Heart left ventricle (tissue), 16 donors: ENCODE data around the gene GJA4. TPM values are rescaled to one million over a fixed set of nuclear protein-coding genes. Genes with fewer than 3 reads are reported as not detected.

Experiments
- ATAC-seq, 4 donors: fragments of 200-7000 bp; cut with Tn5 transposase; one replicate each; pipeline ENCODE4 v1.9.1; 2020 to 2022; ENCODE audit warnings: moderate library complexity in 4 of 4, mild to moderate bottlenecking in 3 of 4, moderate number of reproducible peaks in 1 of 4
- DNase-seq, 5 donors: peaks; one replicate each; pipeline ENCODE4 v3.0.0-alpha.2; 2020
- H3K27ac ChIP-seq, 12 donors: fragments of 200-600 bp; sonication (generic) in 4 of 12; one replicate each; pipeline versions ENCODE4 v1.5.0 to v1.8.0; 2016 to 2022; ENCODE audit warnings: mild to moderate bottlenecking in 2 of 12
- H3K27me3 ChIP-seq, 9 donors: fragments of 200-600 bp; sonication (generic) in 2 of 9; one replicate each; pipeline versions ENCODE4 v1.5.1 to v1.8.0; 2016 to 2022; ENCODE audit warnings: mild to moderate bottlenecking in 3 of 9
- H3K36me3 ChIP-seq, 9 donors: fragments of 200-600 bp; sonication (generic) in 2 of 9; one replicate each; pipeline versions ENCODE4 v1.5.0 to v1.8.0; 2018 to 2022; ENCODE audit warnings: mild to moderate bottlenecking in 2 of 9
- H3K4me1 ChIP-seq, 12 donors: fragments of 200-600 bp; sonication (generic) in 4 of 12; one replicate each; pipeline versions ENCODE4 v1.5.0 to v1.8.0; 2016 to 2022; ENCODE audit warnings: mild to moderate bottlenecking in 3 of 12
- H3K4me3 ChIP-seq, 12 donors: fragments of 200-600 bp; sonication (generic) in 4 of 12; one replicate each; pipeline versions ENCODE4 v1.5.0 to v1.8.0; 2017 to 2022; ENCODE audit warnings: mild to moderate bottlenecking in 9 of 12, moderate library complexity in 4 of 12
- H3K9me3 ChIP-seq, 12 donors: fragments of 200-600 bp; sonication (generic) in 4 of 12; one replicate each; pipeline versions ENCODE4 v1.5.0 to v1.8.0; 2016 to 2022; ENCODE audit warnings: mild to moderate bottlenecking in 1 of 12
- CTCF ChIP-seq, 12 donors: fragments of 200-600 bp; sonication (generic) in 4 of 12; IDR thresholded peaks; one replicate each; pipeline versions ENCODE4 v1.5.0 to v1.8.0; 2018 to 2022; ENCODE audit warnings: antibody characterized with exemption in 12 of 12, mild to moderate bottlenecking in 5 of 12
- POLR2A ChIP-seq, 2 donors: fragments of 450-650 bp; IDR thresholded peaks; one replicate each; pipeline ENCODE4 v1.6.1; 2017; ENCODE audit warnings: antibody characterized with exemption in 2 of 2, mild to moderate bottlenecking in 2 of 2, moderate library complexity in 2 of 2
- WGBS, 4 donors: extraction: QIAGEN DNeasy Blood & Tissue Kit in 2 of 4; methylation state at CpG; one replicate each; pipeline versions ENCODE4 v1.1.5 to v1.1.7; 2013 to 2018; 5-methylcytosine and 5-hydroxymethylcytosine counted together
- intact Hi-C, 10 donors: fragments of 100-400 bp; cut with DNase I; formaldehyde crosslinking; loops; one replicate each; pipeline versions ENCODE4 v1.11.1 to v1.14.2; 2022
- polyA plus RNA-seq, 2 donors: library from polyadenylated mRNA; stranded (reverse); fragments of 200-250 nt; gene quantifications; one replicate each; pipeline ENCODE4 v1.2.3, GENCODE V29; 2013
- total RNA-seq, 9 donors: library from RNA; depleted of rRNA in 2 of 9; stranded (reverse); fragments of >200 nt in 2 of 9; fragmentation: NEBNext Ultra II Directional in 3 of 9; extraction: Animal tissue kit (Norgen Biotek cat#: 25700) in 3 of 9; gene quantifications; one replicate each; pipeline versions ENCODE4 v1.1.0 to v1.2.4, GENCODE V29; 2016 to 2023
- donor health status: ischemic (EF 13 %, LVEDD 7.1; RV severe dilation, severe dysfunction).
- donor health status: healthy with polysubstance abuse.
- donor health status: DM: no; HTN: yes; CAD: no.
- donor health status: DM: no; HTN: no; CAD: no.
- donor health status: ischemic (EF 25% LVEDD 6.9; RV normal size, moderate dysfunction).
- donor health status: ischemic (EF 25% LVEDD 5.7; RV mildly dilated, moderate dysfunction).
- donor health status: healthy.
- donor health status: DM: yes; HTN: yes; CAD: no.
- donor health status: ischemic (EF 35%, LVEDD 5.7; RV mildly dilated, moderate dysfunction).
- donor health status: nonischemic (EF 11% LVEDD 7.7; RV severe dilation, severe dysfunction).
- donor health status: DM: yes; HTN: yes; CAD: no.
- donor health status: PGD.
- donor health status: ischemic (EF 29% LVEDD 5.4; RV normal size, mild dysfunction).
- donor health status: nonischemic (EF 23%, LVEDD 6.1; RV moderate dilation, normal function).

GJA4 gene
- total and polyA plus RNA-seq, 11 donors: 14.2 to 78.0 (median 23.0) TPM

GRCh38 chr1:34790985-34791384, 1.8 kb upstream of the GJA4 start:
- peak; percentile 7 to 59 (median 46) for ATAC-seq
- Histone ChIP-seq H3K4me1 (peaks cover 0 to 41% (median 13%) of the 10 kb centered on the region in 12 donors), H3K36me3 (peaks cover 0 to 18% (median 5%) of the 10 kb centered on the region in 9 donors), H3K4me3 (no peak overlapping the region), H3K27ac (peak overlapping the region in 11 of 12 donors; percentile 45 to 96 (median 68)), H3K9me3 (no peaks in the 10 kb centered on the region), H3K27me3 (peaks cover 0 to 7% (median 0%) of the 10 kb centered on the region in 9 donors)
- intact Hi-C loops: no loop called here
- WGBS, 4 donors: 64 to 75% (median 69%) methylated on average over 5 to 6 of the region's 6 CpGs
- peak in 4 of 5 donors; percentile 70 to 80 (median 72) for DNase-seq
- no peak for TF ChIP-seq CTCF (IDR thresholded peaks at IDR 0.05)
- TF ChIP-seq POLR2A (IDR thresholded peaks at IDR 0.05): peak in 1 of 2 donors; percentile 27

- H3K36me3 ChIP-seq: peaks cover 0 to 31% (median 13%) of the 10 kb centered on the region in 9 donors
- H3K9me3 ChIP-seq: no peaks in the 10 kb centered on the region
- ATAC-seq: no peak
- peak overlapping the region; percentile 27 to 96 (median 85) for H3K27ac ChIP-seq
- H3K4me1 ChIP-seq: peaks cover 0 to 34% (median 13%) of the 10 kb centered on the region in 12 donors
- intact Hi-C loops: loop anchor here in 2 of 10 donors (2.0 kb wide), 2 partner anchors 50 to 58 kb away; no protein-coding TSS in a partner anchor
- TF ChIP-seq CTCF (IDR thresholded peaks at IDR 0.05): no peak
- no peak for TF ChIP-seq POLR2A (IDR thresholded peaks at IDR 0.05)
- DNase-seq: no peak
- WGBS, 4 donors: 48 to 61% (median 56%) methylated on average over 10 of the region's 10 CpGs
- H3K4me3 ChIP-seq: peak overlapping the region in 11 of 12 donors; percentile 45 to 90 (median 67)
- H3K27me3 ChIP-seq: peaks cover 0 to 7% (median 0%) of the 10 kb centered on the region in 9 donors
Observed at GRCh38 chr1:34792424-34792823, 375 bp upstream of the GJA4 start.

GRCh38 chr1:34794001-34794789, 1.4 kb downstream of the GJA4 start:
- 80 to 90% (median 85%) methylated on average over 31 to 40 of the region's 40 CpGs for WGBS, 4 donors
- peak overlapping the region; percentile 56 to 96 (median 85) for H3K27ac ChIP-seq
- intact Hi-C loops: no loop called here
- DNase-seq: peak in 1 of 5 donors; percentile 33
- peak overlapping the region; percentile 45 to 90 (median 66) for H3K4me3 ChIP-seq
- H3K36me3 ChIP-seq: peaks cover 0 to 36% (median 13%) of the 10 kb centered on the region in 9 donors
- no peak for ATAC-seq
- no peaks in the 10 kb centered on the region for H3K9me3 ChIP-seq
- H3K27me3 ChIP-seq: peaks cover 0 to 7% (median 0%) of the 10 kb centered on the region in 9 donors
- H3K4me1 ChIP-seq: peaks cover 0 to 31% (median 8%) of the 10 kb centered on the region in 12 donors
- TF ChIP-seq CTCF (IDR thresholded peaks at IDR 0.05) (no peak), POLR2A (IDR thresholded peaks at IDR 0.05) (no peak)

- H3K4me3 ChIP-seq: peak overlapping the region; percentile 45 to 90 (median 66)
- peaks cover 0 to 36% (median 13%) of the 10 kb centered on the region in 9 donors for H3K36me3 ChIP-seq
- no peak for DNase-seq
- intact Hi-C loops: loop anchor here in 2 of 10 donors (5.0 kb wide), 2 partner anchors 38 to 43 kb away; no protein-coding TSS in a partner anchor
- peaks cover 0 to 37% (median 9%) of the 10 kb centered on the region in 12 donors for H3K4me1 ChIP-seq
- no peak for TF ChIP-seq POLR2A (IDR thresholded peaks at IDR 0.05)
- TF ChIP-seq CTCF (IDR thresholded peaks at IDR 0.05): no peak
- WGBS, 4 donors: 80 to 91% (median 88%) methylated on average over 12 of the region's 12 CpGs
- ATAC-seq: no peak
- H3K27me3 ChIP-seq: peaks cover 0 to 7% (median 0%) of the 10 kb centered on the region in 9 donors
- H3K9me3 ChIP-seq: no peaks in the 10 kb centered on the region
- peak overlapping the region in 9 of 12 donors; percentile 78 to 96 (median 87) for H3K27ac ChIP-seq
Observed at GRCh38 chr1:34794790-34795180, 2.0 kb downstream of the GJA4 start.
